Measurements from ENCODE around the gene TMEM114. TPM values are rescaled to one million over a fixed set of nuclear protein-coding genes. Genes with fewer than 3 reads are reported as not detected.

The TMEM114 gene
- total and polyA plus RNA-seq, 2 donors (not counting 1 experiment from before 2014, with no cell fraction given), result not detected

DNA sequence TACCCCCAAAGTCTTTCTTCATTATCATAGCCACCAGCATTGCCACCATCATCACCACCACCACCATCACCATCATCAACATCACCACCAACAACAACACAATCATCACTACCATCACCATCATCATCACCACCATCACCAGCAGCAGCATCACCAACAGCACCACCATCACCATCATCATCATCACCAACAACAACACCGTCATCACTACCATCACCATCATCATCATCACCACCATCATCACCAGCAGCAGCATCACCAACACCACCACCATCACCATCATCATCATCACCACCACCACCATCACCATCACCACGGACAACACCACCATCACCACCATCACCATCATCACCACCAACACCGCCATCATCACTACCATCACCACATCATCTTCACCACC, 500 bp upstream of the TMEM114 start:
- no peak overlapping the region for H3K9ac ChIP-seq (ENCODE audit: insufficient read depth, low read length)

GRCh38 chr16:8589057-8589899, 1.0 kb downstream of the TMEM114 start:
- peaks cover 35% of the 10 kb centered on the region for H3K27me3 ChIP-seq (ENCODE audit: control insufficient read depth, insufficient read depth, low read length)
- no peaks in the 10 kb centered on the region for H3K79me2 ChIP-seq (ENCODE audit: control insufficient read depth, insufficient read depth, low read length)
- H3K4me3 ChIP-seq (replicated peaks in 1 of 4; ENCODE audit: control extremely low read depth in 1 of 4, insufficient read depth in 1 of 4, low read depth in 3 of 4, low read length in 4 of 4), result no peak overlapping the region
- H3K9me3 ChIP-seq (ENCODE audit: control insufficient read depth, insufficient read depth, low read depth, low read length), result no peaks in the 10 kb centered on the region
- no peaks in the 10 kb centered on the region for H4K20me1 ChIP-seq (ENCODE audit: control insufficient read depth, extremely low read depth, insufficient read depth, low read length)
- no peak overlapping the region for H2AFZ ChIP-seq (ENCODE audit: low read length)
- no peak overlapping the region for H3K27ac ChIP-seq (ENCODE audit: insufficient read depth, low read length)
- no peaks in the 10 kb centered on the region for H3K4me1 ChIP-seq (ENCODE audit: control insufficient read depth, extremely low read depth, insufficient read depth, low read length)
- no peak overlapping the region for H3K4me2 ChIP-seq (ENCODE audit: extremely low read depth, insufficient read depth, low read length)
- TF ChIP-seq EZH2 (IDR thresholded peaks at IDR 0.05; ENCODE audit: low read length, missing control alignments) (peak; percentile 66), CTCF (conservative IDR thresholded peaks at IDR 0.05 in 1 of 2, IDR thresholded peaks at IDR 0.05 in 1 of 2; ENCODE audit: low read depth in 1 of 2, low read length in 2 of 2) (no peak)
- no peak for DNase-seq (ENCODE audit: low read depth in 2 of 2)
- H3K36me3 ChIP-seq (ENCODE audit: control insufficient read depth, insufficient read depth, low read length), result no peaks in the 10 kb centered on the region
- H3K9ac ChIP-seq (ENCODE audit: insufficient read depth, low read length), result no peak overlapping the region

More for the DNA sequence above, 500 bp upstream of the TMEM114 start:
- H3K9me3 ChIP-seq (ENCODE audit: control insufficient read depth, insufficient read depth, low read depth, low read length), result no peaks in the 10 kb centered on the region
- no peaks in the 10 kb centered on the region for H3K79me2 ChIP-seq (ENCODE audit: control insufficient read depth, insufficient read depth, low read length)
- H4K20me1 ChIP-seq (ENCODE audit: control insufficient read depth, extremely low read depth, insufficient read depth, low read length), result no peaks in the 10 kb centered on the region
- no peak overlapping the region for H3K27ac ChIP-seq (ENCODE audit: insufficient read depth, low read length)
- H3K4me1 ChIP-seq (ENCODE audit: control insufficient read depth, extremely low read depth, insufficient read depth, low read length), result no peaks in the 10 kb centered on the region
- H3K27me3 ChIP-seq (ENCODE audit: control insufficient read depth, insufficient read depth, low read length), result peaks cover 35% of the 10 kb centered on the region
- H2AFZ ChIP-seq (ENCODE audit: low read length), result no peak overlapping the region
- H3K4me3 ChIP-seq (replicated peaks in 1 of 4; ENCODE audit: control extremely low read depth in 1 of 4, insufficient read depth in 1 of 4, low read depth in 3 of 4, low read length in 4 of 4), result no peak overlapping the region
- H3K36me3 ChIP-seq (ENCODE audit: control insufficient read depth, insufficient read depth, low read length), result no peaks in the 10 kb centered on the region
- TF ChIP-seq CTCF (conservative IDR thresholded peaks at IDR 0.05 in 1 of 2, IDR thresholded peaks at IDR 0.05 in 1 of 2; ENCODE audit: low read depth in 1 of 2, low read length in 2 of 2) (no peak), EZH2 (IDR thresholded peaks at IDR 0.05; ENCODE audit: low read length, missing control alignments) (no peak)
- no peak for DNase-seq (ENCODE audit: low read depth in 2 of 2)
- no peak overlapping the region for H3K4me2 ChIP-seq (ENCODE audit: extremely low read depth, insufficient read depth, low read length)

GRCh38 chr16:8588682-8589056, 1.6 kb downstream of the TMEM114 start:
- no peaks in the 10 kb centered on the region for H3K9me3 ChIP-seq (ENCODE audit: control insufficient read depth, insufficient read depth, low read depth, low read length)
- H3K4me1 ChIP-seq (ENCODE audit: control insufficient read depth, extremely low read depth, insufficient read depth, low read length), result no peaks in the 10 kb centered on the region
- no peak overlapping the region for H3K4me3 ChIP-seq (replicated peaks in 1 of 4; ENCODE audit: control extremely low read depth in 1 of 4, insufficient read depth in 1 of 4, low read depth in 3 of 4, low read length in 4 of 4)
- no peaks in the 10 kb centered on the region for H3K79me2 ChIP-seq (ENCODE audit: control insufficient read depth, insufficient read depth, low read length)
- no peak overlapping the region for H3K4me2 ChIP-seq (ENCODE audit: extremely low read depth, insufficient read depth, low read length)
- H3K27me3 ChIP-seq (ENCODE audit: control insufficient read depth, insufficient read depth, low read length), result peaks cover 35% of the 10 kb centered on the region
- DNase-seq (ENCODE audit: low read depth in 2 of 2), result no peak
- no peak overlapping the region for H3K27ac ChIP-seq (ENCODE audit: insufficient read depth, low read length)
- no peaks in the 10 kb centered on the region for H3K36me3 ChIP-seq (ENCODE audit: control insufficient read depth, insufficient read depth, low read length)
- H3K9ac ChIP-seq (ENCODE audit: insufficient read depth, low read length), result no peak overlapping the region
- H2AFZ ChIP-seq (ENCODE audit: low read length), result no peak overlapping the region
- no peaks in the 10 kb centered on the region for H4K20me1 ChIP-seq (ENCODE audit: control insufficient read depth, extremely low read depth, insufficient read depth, low read length)
- TF ChIP-seq EZH2 (IDR thresholded peaks at IDR 0.05; ENCODE audit: low read length, missing control alignments) (no peak), CTCF (conservative IDR thresholded peaks at IDR 0.05 in 1 of 2, IDR thresholded peaks at IDR 0.05 in 1 of 2; ENCODE audit: low read depth in 1 of 2, low read length in 2 of 2) (no peak)

All from fibroblast of lung (primary cell).